PC-9 (cell line): ENCODE results near the gene PLEKHA6.

Experiments
- CTCF ChIP-seq: fragments of 200-600 bp; sonication (generic); conservative IDR thresholded peaks from 2 replicates; pipeline ENCODE4 v1.6.1; 2017; ENCODE audit warnings: mixed run types, antibody characterized with exemption, mild to moderate bottlenecking, moderate library complexity
- EZH2 ChIP-seq: fragments of 200-600 bp; sonication (generic); IDR thresholded peaks from 2 replicates; pipeline ENCODE4 v1.8.0; 2017; ENCODE audit warnings: antibody characterized with exemption, low read depth

DNA sequence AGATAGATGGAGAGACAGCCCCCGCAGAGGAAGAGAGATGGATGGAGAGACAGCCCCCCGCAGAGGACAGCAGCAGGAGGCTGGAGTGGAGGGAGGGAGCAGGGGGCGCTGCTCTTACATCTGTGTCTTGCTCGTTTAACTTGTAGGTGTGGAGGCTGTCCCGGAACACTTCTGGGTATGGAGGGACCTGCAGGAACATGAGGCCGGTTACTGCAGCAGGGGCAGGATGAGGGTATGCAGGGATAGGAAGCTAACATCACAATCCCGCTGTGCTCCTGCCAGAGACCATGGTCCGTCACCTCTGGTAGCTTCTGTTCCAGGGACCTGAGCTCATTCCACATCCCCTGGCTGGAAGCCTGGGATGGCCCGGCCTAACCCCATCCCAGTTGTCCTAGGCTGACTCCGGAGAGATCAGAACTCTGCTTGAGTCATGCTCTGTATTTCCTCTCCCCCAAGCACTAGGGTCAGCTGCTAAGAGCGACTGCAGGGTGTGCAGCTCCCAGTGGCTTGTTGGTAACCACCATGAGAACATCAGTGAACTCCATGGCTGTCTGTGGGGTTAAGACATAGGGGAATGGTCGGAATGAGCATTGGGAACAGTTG is 109.2 kb downstream of the PLEKHA6 start:
- TF ChIP-seq CTCF (no peak), EZH2 (no peak)
